Measurements from ENCODE around the gene AKR1D1.

Gene AKR1D1

GRCh38 chr7:138077809-138078208 lies 1.6 kb downstream of the AKR1D1 start:
- CTCF ChIA-PET: no interaction called here
- POLR2A ChIA-PET: no interaction called here
- TF ChIP-seq FOXK2 (IDR thresholded peaks at IDR 0.05): no peak
- TF ChIP-seq ELF4 (IDR thresholded peaks at IDR 0.05): no peak
- no peak for TF ChIP-seq HDGF (IDR thresholded peaks at IDR 0.05; ENCODE audit: borderline replicate concordance)
- no peak for TF ChIP-seq ARNT (IDR thresholded peaks at IDR 0.05)
- TF ChIP-seq SP1 (IDR thresholded peaks at IDR 0.05): no peak
- TF ChIP-seq CTBP1 (IDR thresholded peaks at IDR 0.05; ENCODE audit: borderline replicate concordance): no peak
- no peak for TF ChIP-seq SUZ12 (IDR thresholded peaks at IDR 0.05)
- TF ChIP-seq NFRKB (IDR thresholded peaks at IDR 0.05): no peak
- TF ChIP-seq LEF1 (IDR thresholded peaks at IDR 0.05; ENCODE audit: borderline replicate concordance): no peak
- TF ChIP-seq L3MBTL2 (conservative IDR thresholded peaks at IDR 0.05): no peak
- TF ChIP-seq BHLHE40 (IDR thresholded peaks at IDR 0.05; ENCODE audit: borderline replicate concordance): no peak
- no peak for TF ChIP-seq FOXM1 (IDR thresholded peaks at IDR 0.05; ENCODE audit: borderline replicate concordance)
- TF ChIP-seq FOXA1 (IDR thresholded peaks at IDR 0.05): no peak

GRCh38 chr7:138079137-138079536 lies 2.9 kb downstream of the AKR1D1 start:
- DNase-seq (ENCODE audit: extremely low spot score): no peak
- CTCF ChIA-PET: no interaction called here
- TF ChIP-seq BHLHE40 (IDR thresholded peaks at IDR 0.05; ENCODE audit: borderline replicate concordance): no peak
- no peak for TF ChIP-seq NFRKB (IDR thresholded peaks at IDR 0.05)
- TF ChIP-seq SP1 (IDR thresholded peaks at IDR 0.05): no peak
- no peak for TF ChIP-seq PKNOX1 (IDR thresholded peaks at IDR 0.05)
- no peak for TF ChIP-seq FOXK2 (IDR thresholded peaks at IDR 0.05)
- no peak for TF ChIP-seq ZNF384 (IDR thresholded peaks at IDR 0.05)
- no peak for TF ChIP-seq FOXA1 (IDR thresholded peaks at IDR 0.05)
- no peak for TF ChIP-seq TARDBP (IDR thresholded peaks at IDR 0.05)
- TF ChIP-seq LEF1 (IDR thresholded peaks at IDR 0.05; ENCODE audit: borderline replicate concordance): no peak
- no peak for TF ChIP-seq ARNT (IDR thresholded peaks at IDR 0.05)
- no peak for TF ChIP-seq FOXM1 (IDR thresholded peaks at IDR 0.05; ENCODE audit: borderline replicate concordance)
- no peak for TF ChIP-seq CTBP1 (IDR thresholded peaks at IDR 0.05; ENCODE audit: borderline replicate concordance)
- no peak for TF ChIP-seq SUZ12 (IDR thresholded peaks at IDR 0.05)
- no peak for TF ChIP-seq ELF4 (IDR thresholded peaks at IDR 0.05)
- no peak for TF ChIP-seq HDGF (IDR thresholded peaks at IDR 0.05; ENCODE audit: borderline replicate concordance)
- no peak for TF ChIP-seq L3MBTL2 (conservative IDR thresholded peaks at IDR 0.05)
- POLR2A ChIA-PET: no interaction called here

More at GRCh38 chr7:138077809-138078208, 1.6 kb downstream of the AKR1D1 start:
- no peak for DNase-seq (ENCODE audit: extremely low spot score)

GRCh38 chr7:138081868-138082267 lies 5.6 kb downstream of the AKR1D1 start:
- TF ChIP-seq L3MBTL2 (conservative IDR thresholded peaks at IDR 0.05) (no peak), SP1 (IDR thresholded peaks at IDR 0.05) (no peak), HDGF (IDR thresholded peaks at IDR 0.05; ENCODE audit: borderline replicate concordance) (no peak)
- DNase-seq (ENCODE audit: extremely low spot score): no peak
- CTCF ChIA-PET: no interaction called here
- POLR2A ChIA-PET: no interaction called here

DNA sequence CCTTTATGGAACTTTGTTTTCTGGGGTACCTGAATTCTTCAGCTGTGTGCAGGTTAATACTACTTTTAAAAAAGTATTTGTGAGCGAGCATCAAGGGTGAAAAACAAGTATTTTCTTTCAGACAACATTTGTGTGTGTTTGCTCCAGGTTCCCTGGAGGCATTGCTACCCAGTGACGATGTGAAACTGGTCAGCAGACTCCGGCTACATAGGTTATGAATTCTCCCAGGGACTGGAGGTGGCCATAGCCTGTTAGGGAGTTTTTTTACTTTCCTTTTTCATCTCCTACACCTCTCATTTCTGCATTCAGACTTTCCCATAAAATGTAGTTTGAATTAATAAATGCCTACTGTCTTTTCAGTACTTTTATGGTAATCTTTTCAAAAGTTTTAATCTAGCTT lies 7.6 kb downstream of the AKR1D1 start:
- no peak for TF ChIP-seq SUZ12 (IDR thresholded peaks at IDR 0.05)
- no peak for TF ChIP-seq FOXA1 (IDR thresholded peaks at IDR 0.05)
- TF ChIP-seq SP1 (IDR thresholded peaks at IDR 0.05): no peak
- no peak for TF ChIP-seq HDGF (IDR thresholded peaks at IDR 0.05; ENCODE audit: borderline replicate concordance)
- TF ChIP-seq ELF4 (IDR thresholded peaks at IDR 0.05): no peak
- TF ChIP-seq ARNT (IDR thresholded peaks at IDR 0.05): no peak
- no peak for TF ChIP-seq FOXK2 (IDR thresholded peaks at IDR 0.05)
- TF ChIP-seq TARDBP (IDR thresholded peaks at IDR 0.05): no peak
- TF ChIP-seq ZNF384 (IDR thresholded peaks at IDR 0.05): no peak
- TF ChIP-seq CTBP1 (IDR thresholded peaks at IDR 0.05; ENCODE audit: borderline replicate concordance): no peak
- no peak for TF ChIP-seq BHLHE40 (IDR thresholded peaks at IDR 0.05; ENCODE audit: borderline replicate concordance)
- TF ChIP-seq FOXM1 (IDR thresholded peaks at IDR 0.05; ENCODE audit: borderline replicate concordance): no peak
- TF ChIP-seq PKNOX1 (IDR thresholded peaks at IDR 0.05): no peak
- TF ChIP-seq L3MBTL2 (conservative IDR thresholded peaks at IDR 0.05): no peak
- TF ChIP-seq NFRKB (IDR thresholded peaks at IDR 0.05): no peak
- TF ChIP-seq LEF1 (IDR thresholded peaks at IDR 0.05; ENCODE audit: borderline replicate concordance): no peak
- CTCF ChIA-PET: no interaction called here
- DNase-seq (ENCODE audit: extremely low spot score): no peak
- POLR2A ChIA-PET: no interaction called here

DNA sequence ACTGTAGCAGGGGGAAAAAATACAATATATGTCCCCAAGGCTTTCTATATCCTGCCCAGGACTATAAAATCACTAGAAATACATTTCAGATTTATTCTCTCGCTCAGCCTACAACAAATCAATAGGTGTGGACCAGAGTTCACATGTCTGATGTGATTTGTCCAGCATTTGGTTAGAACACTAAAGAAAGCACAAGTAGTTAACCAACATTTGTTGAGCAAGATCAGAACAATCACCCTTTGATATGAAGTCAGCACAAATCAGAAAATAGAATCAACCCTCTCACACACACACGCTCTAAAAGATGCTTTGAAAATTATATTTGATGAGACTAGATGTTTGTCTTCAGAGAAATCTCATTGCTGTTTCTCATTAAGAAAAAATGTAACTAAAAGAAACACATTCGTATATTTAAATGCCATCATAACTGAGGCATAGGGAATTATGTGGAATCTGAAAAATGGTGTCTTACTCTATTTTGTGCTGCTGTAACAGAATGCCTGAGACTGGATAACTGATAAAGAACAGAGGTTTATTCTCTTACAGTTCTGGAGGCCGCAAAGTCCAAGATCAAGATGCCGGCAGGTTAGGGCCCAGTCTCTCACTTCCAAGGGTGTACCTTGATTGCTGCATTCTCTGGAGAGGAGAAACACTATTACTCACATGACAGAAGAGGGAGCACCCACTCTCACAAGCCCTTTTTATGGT lies 10.5 kb downstream of the AKR1D1 start:
- no peak for DNase-seq (ENCODE audit: extremely low spot score)
- CTCF ChIA-PET: interaction anchor here (0.6 kb wide), 1 partner anchor 10 kb away, joined by 5 read pairs; no protein-coding TSS in a partner anchor
- TF ChIP-seq PKNOX1 (IDR thresholded peaks at IDR 0.05) (no peak), FOXA1 (IDR thresholded peaks at IDR 0.05) (no peak), ZNF384 (IDR thresholded peaks at IDR 0.05) (no peak), FOXK2 (IDR thresholded peaks at IDR 0.05) (no peak), L3MBTL2 (conservative IDR thresholded peaks at IDR 0.05) (no peak), SUZ12 (IDR thresholded peaks at IDR 0.05) (no peak), TARDBP (IDR thresholded peaks at IDR 0.05) (no peak), CTBP1 (IDR thresholded peaks at IDR 0.05; ENCODE audit: borderline replicate concordance) (no peak), LEF1 (IDR thresholded peaks at IDR 0.05; ENCODE audit: borderline replicate concordance) (no peak), BHLHE40 (IDR thresholded peaks at IDR 0.05; ENCODE audit: borderline replicate concordance) (no peak), ELF4 (IDR thresholded peaks at IDR 0.05) (no peak)
- POLR2A ChIA-PET: no interaction called here
